ENCODE measurements around the gene C22orf31.

GRCh38 chr22:29032584-29032983 is 29.0 kb downstream of the C22orf31 start:
- TF ChIP-seq EZH2 (IDR thresholded peaks at IDR 0.05; ENCODE audit: borderline replicate concordance, low read depth, low read length, poor library complexity, severe bottlenecking), result no peak
- TF ChIP-seq CTCF (conservative IDR thresholded peaks at IDR 0.05; ENCODE audit: low read depth, low read length), result no peak
